Erythroblast (primary cell): ENCODE measurements around the gene FGD4.

ENCODE experiments used
- GATA1 ChIP-seq: IDR thresholded peaks from 2 replicates; pipeline ENCODE4 v1.6.1; 2011; ENCODE audit warnings: low read depth, mild to moderate bottlenecking, control low read depth, low read length, moderate library complexity
- POLR2A ChIP-seq: IDR thresholded peaks from 2 replicates; pipeline ENCODE4 v1.6.1; 2011; ENCODE audit warnings: mild to moderate bottlenecking, low read length

GRCh38 chr12:32497864-32498263 lies 98.5 kb downstream of the FGD4 start:
- TF ChIP-seq POLR2A (no peak), GATA1 (no peak)
